SK-N-SH treated with all-trans-retinoic acid at 6 μM for 48 hours (cell line): ENCODE measurements around the gene GRIA4.

ENCODE experiments used
- ATAC-seq: fragments of 200-7000 bp; cut with Tn5 transposase; 3 replicates; pipeline ENCODE4 v1.9.1; 2020; ENCODE audit warnings: mild to moderate bottlenecking, moderate library complexity
- ARNTL ChIP-seq: fragments of 450-650 bp; formaldehyde crosslinking; IDR thresholded peaks from 2 replicates; pipeline ENCODE4 v1.5.0; 2020; ENCODE audit warnings: low read depth, mild to moderate bottlenecking, moderate library complexity, borderline replicate concordance
- BACH2 ChIP-seq: fragments of 250-450 bp; sonication (Bioruptor Pico); IDR thresholded peaks from 2 replicates; pipeline ENCODE4 v1.9.0; 2021; ENCODE audit warnings: mild to moderate bottlenecking, borderline replicate concordance
- CREB5 ChIP-seq: fragments of 250-450 bp; sonication (Bioruptor Pico); IDR thresholded peaks from 2 replicates; pipeline ENCODE4 v1.5.1; 2020; ENCODE audit warnings: low read depth, mild to moderate bottlenecking, moderate library complexity
- CSDC2 ChIP-seq: fragments of 250-450 bp; sonication (Bioruptor Pico); IDR thresholded peaks from 2 replicates; pipeline ENCODE4 v1.5.0; 2020; ENCODE audit warnings: mild to moderate bottlenecking, moderate library complexity
- CSRNP3 ChIP-seq: fragments of 250-450 bp; sonication (Bioruptor Pico); IDR thresholded peaks from 2 replicates; pipeline ENCODE4 v1.5.1; 2021; ENCODE audit warnings: mild to moderate bottlenecking, moderate library complexity
- ESRRG ChIP-seq: fragments of 250-450 bp; sonication (Bioruptor Pico); IDR thresholded peaks from 2 replicates; pipeline ENCODE4 v1.6.1; 2021; ENCODE audit warnings: mild to moderate bottlenecking
- GLIS3 ChIP-seq: fragments of 250-450 bp; sonication (Bioruptor Pico); IDR thresholded peaks from 2 replicates; pipeline ENCODE4 v1.5.0; 2020; ENCODE audit warnings: mild to moderate bottlenecking, moderate library complexity
- ISL1 ChIP-seq: fragments of 250-450 bp; sonication (Bioruptor Pico); IDR thresholded peaks from 2 replicates; pipeline ENCODE4 v2.1.2; 2022; ENCODE audit warnings: mild to moderate bottlenecking, moderate library complexity
- OSR1 ChIP-seq: fragments of 250-450 bp; sonication (Bioruptor Pico); IDR thresholded peaks from 2 replicates; pipeline ENCODE4 v1.8.0; 2022; ENCODE audit warnings: moderate library complexity, mild to moderate bottlenecking, inconsistent platforms
- PATZ1 ChIP-seq: fragments of 250-450 bp; sonication (Bioruptor Pico); IDR thresholded peaks from 2 replicates; pipeline ENCODE4 v1.8.0; 2020; ENCODE audit warnings: mild to moderate bottlenecking, moderate library complexity, borderline replicate concordance
- POU6F1 ChIP-seq: fragments of 250-450 bp; sonication (Bioruptor Pico); IDR thresholded peaks from 2 replicates; pipeline ENCODE4 v1.8.0; 2021; ENCODE audit warnings: low read depth, mild to moderate bottlenecking, moderate library complexity, borderline replicate concordance
- PPARA ChIP-seq: fragments of 250-450 bp; sonication (Bioruptor Pico); IDR thresholded peaks from 2 replicates; pipeline ENCODE4 v1.5.0; 2020; ENCODE audit warnings: mild to moderate bottlenecking, borderline replicate concordance
- RARB ChIP-seq: fragments of 250-450 bp; sonication (Bioruptor Pico); IDR thresholded peaks from 2 replicates; pipeline ENCODE4 v1.8.0; 2021; ENCODE audit warnings: mild to moderate bottlenecking, moderate library complexity
- SNAI2 ChIP-seq: fragments of 250-450 bp; sonication (Bioruptor Pico); IDR thresholded peaks from 2 replicates; pipeline ENCODE4 v1.5.0; 2020; ENCODE audit warnings: mild to moderate bottlenecking, moderate library complexity
- TCF4 ChIP-seq: fragments of 250-450 bp; sonication (Bioruptor Pico); IDR thresholded peaks from 2 replicates; pipeline ENCODE4 v1.8.0; 2021; ENCODE audit warnings: mild to moderate bottlenecking, moderate library complexity, borderline replicate concordance
- TOX ChIP-seq: fragments of 250-450 bp; sonication (Bioruptor Pico); IDR thresholded peaks from 2 replicates; pipeline ENCODE4 v1.8.0; 2021; ENCODE audit warnings: mild to moderate bottlenecking, moderate library complexity, borderline replicate concordance
- ZC3H10 ChIP-seq: fragments of 250-450 bp; sonication (Bioruptor Pico); IDR thresholded peaks from 2 replicates; pipeline ENCODE4 v1.5.1; 2021; ENCODE audit warnings: mild to moderate bottlenecking, moderate library complexity
- ZFP3 ChIP-seq: fragments of 250-450 bp; sonication (Bioruptor Pico); IDR thresholded peaks from 2 replicates; pipeline ENCODE4 v1.5.0; 2020; ENCODE audit warnings: mild to moderate bottlenecking, moderate library complexity
- ZFP30 ChIP-seq: fragments of 450-650 bp; formaldehyde crosslinking; IDR thresholded peaks from 2 replicates; pipeline ENCODE4 v1.5.0; 2022; ENCODE audit warnings: mild to moderate bottlenecking, moderate library complexity
- ZNF565 ChIP-seq: fragments of 450-650 bp; formaldehyde crosslinking; conservative IDR thresholded peaks from 2 replicates; pipeline ENCODE4 v1.5.0; 2020; ENCODE audit warnings: low read depth, mild to moderate bottlenecking, moderate library complexity
- ZNF70 ChIP-seq: fragments of 450-650 bp; formaldehyde crosslinking; IDR thresholded peaks from 2 replicates; pipeline ENCODE4 v1.5.0; 2020; ENCODE audit warnings: mild to moderate bottlenecking, moderate library complexity
- ZNF8 ChIP-seq: fragments of 450-650 bp; formaldehyde crosslinking; IDR thresholded peaks from 2 replicates; pipeline ENCODE4 v1.5.0; 2020; ENCODE audit warnings: mild to moderate bottlenecking, moderate library complexity

The GRIA4 gene

GRCh38 chr11:105641433-105641832 is 31.6 kb downstream of the GRIA4 start:
- no peak for ATAC-seq
- TF ChIP-seq ESRRG (CRISPR knock-in tag) (no peak), RARB (no peak), ZC3H10 (CRISPR knock-in tag) (no peak), ISL1 (CRISPR knock-in tag) (no peak), ZNF565 (CRISPR knock-in tag) (no peak), ZFP3 (CRISPR knock-in tag) (no peak), PPARA (CRISPR knock-in tag) (no peak), BACH2 (no peak), PATZ1 (no peak), SNAI2 (CRISPR knock-in tag) (no peak), ZNF8 (CRISPR knock-in tag) (no peak), TCF4 (no peak), CREB5 (CRISPR knock-in tag) (no peak), CSRNP3 (no peak)
- TF ChIP-seq, all 23 proteins: peak for 0

- no peak for TF ChIP-seq ESRRG (CRISPR knock-in tag)
- TF ChIP-seq GLIS3 (CRISPR knock-in tag) = no peak
- TF ChIP-seq ZC3H10 (CRISPR knock-in tag) = no peak
- no peak for TF ChIP-seq ZFP3 (CRISPR knock-in tag)
- TF ChIP-seq CSDC2 (CRISPR knock-in tag) = no peak
- TF ChIP-seq TCF4 = no peak
- no peak for ATAC-seq
Measured at GRCh38 chr11:105642870-105643269, 33.0 kb downstream of the GRIA4 start.

- TF ChIP-seq PATZ1 (no peak), CREB5 (CRISPR knock-in tag) (no peak), ZC3H10 (CRISPR knock-in tag) (no peak), ZNF70 (CRISPR knock-in tag) (no peak), CSDC2 (CRISPR knock-in tag) (no peak), TCF4 (no peak), PPARA (CRISPR knock-in tag) (no peak), SNAI2 (CRISPR knock-in tag) (no peak), POU6F1 (no peak), BACH2 (no peak), ESRRG (CRISPR knock-in tag) (no peak), CSRNP3 (no peak), RARB (no peak), TOX (CRISPR knock-in tag) (no peak), ARNTL (CRISPR knock-in tag) (no peak), OSR1 (CRISPR knock-in tag) (no peak), ZFP3 (CRISPR knock-in tag) (no peak), ZFP30 (CRISPR knock-in tag) (no peak)
- no peak for ATAC-seq
Measured at GRCh38 chr11:105644839-105645573, 35.1 kb downstream of the GRIA4 start.
